GM19193 (cell line): ENCODE data around the gene SLC9B2.

ENCODE experiments used
- POLR2A ChIP-seq: IDR thresholded peaks from 4 replicates; pipeline ENCODE4 v1.6.1; 2011; ENCODE audit not compliant: insufficient read depth, insufficient read length; ENCODE audit errors: extremely low read depth

The SLC9B2 gene

GRCh38 chr4:103052779-103053178, 23.8 kb downstream of the SLC9B2 start:
- no peak for TF ChIP-seq POLR2A

- no peak for TF ChIP-seq POLR2A
Measured at GRCh38 chr4:103052145-103052544, 24.4 kb downstream of the SLC9B2 start.

- TF ChIP-seq POLR2A = no peak
Measured at GRCh38 chr4:103050736-103051436, 25.7 kb downstream of the SLC9B2 start.

GRCh38 chr4:103046416-103047290, 29.9 kb downstream of the SLC9B2 start:
- no peak for TF ChIP-seq POLR2A

GRCh38 chr4:103044183-103044582, 32.4 kb downstream of the SLC9B2 start:
- TF ChIP-seq POLR2A = no peak

- no peak for TF ChIP-seq POLR2A
Measured at GRCh38 chr4:103036169-103036568, 40.4 kb downstream of the SLC9B2 start.

GRCh38 chr4:103032574-103032973, 44.0 kb downstream of the SLC9B2 start:
- no peak for TF ChIP-seq POLR2A

GRCh38 chr4:103030791-103031190, 45.8 kb downstream of the SLC9B2 start:
- no peak for TF ChIP-seq POLR2A

- no peak for TF ChIP-seq POLR2A
Measured at GRCh38 chr4:103029300-103029699, 47.3 kb downstream of the SLC9B2 start.

- no peak for TF ChIP-seq POLR2A
Measured at GRCh38 chr4:103026868-103027267, 49.7 kb downstream of the SLC9B2 start.

- no peak for TF ChIP-seq POLR2A
Measured at GRCh38 chr4:103024996-103025395, 51.6 kb downstream of the SLC9B2 start.

GRCh38 chr4:103021120-103021519, 55.4 kb downstream of the SLC9B2 start:
- TF ChIP-seq POLR2A = no peak

- peak; percentile 86 for TF ChIP-seq POLR2A
Measured at GRCh38 chr4:103019308-103020124, 57.0 kb downstream of the SLC9B2 start, which contains the start of gene SLC9B1. Gene SLC9B1 (minus strand): TSS chr4:103019705. CDS start chr4:102991711, 27,994 bp downstream.

GRCh38 chr4:103018391-103019307, 57.9 kb downstream of the SLC9B2 start:
- TF ChIP-seq POLR2A = no peak
